GM15510 (cell line): Measurements from ENCODE around the gene SLC6A9.

Experiments
- POLR2A ChIP-seq: IDR thresholded peaks from 3 replicates; pipeline ENCODE4 v1.6.1; 2011; ENCODE audit warnings: borderline replicate concordance; ENCODE audit not compliant: insufficient read length; ENCODE audit errors: extremely low read depth

Gene SLC6A9

DNA sequence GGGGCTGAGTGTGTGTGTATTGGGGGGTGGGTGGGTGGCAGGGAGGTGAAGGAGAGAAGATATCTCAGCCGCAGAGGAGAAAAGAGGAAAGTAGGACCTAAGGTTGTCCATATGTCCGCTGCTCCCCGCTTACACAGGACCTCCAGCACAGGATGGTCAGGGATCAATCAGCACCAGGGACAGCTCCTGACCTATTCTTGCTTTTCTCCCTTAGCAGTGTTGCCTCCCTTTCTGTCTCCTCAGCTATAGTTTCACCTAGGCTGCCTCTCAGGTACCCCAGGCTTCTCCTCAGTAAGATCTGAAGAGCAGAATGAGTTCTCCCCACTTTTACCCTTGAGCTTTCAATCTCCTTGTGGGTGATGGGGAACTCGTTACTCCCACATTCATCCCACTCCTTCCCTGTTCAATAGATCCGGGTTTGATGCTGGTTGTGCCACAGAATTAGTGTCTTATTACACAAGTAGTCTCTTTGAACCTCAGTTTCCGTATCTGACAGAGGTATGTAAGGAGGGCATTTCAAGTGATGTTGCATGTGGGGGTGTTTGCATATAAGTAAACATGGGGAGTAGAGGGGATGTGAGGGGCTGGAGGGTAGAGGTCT lies 62.8 kb downstream of the SLC6A9 start:
- no peak for TF ChIP-seq POLR2A

DNA sequence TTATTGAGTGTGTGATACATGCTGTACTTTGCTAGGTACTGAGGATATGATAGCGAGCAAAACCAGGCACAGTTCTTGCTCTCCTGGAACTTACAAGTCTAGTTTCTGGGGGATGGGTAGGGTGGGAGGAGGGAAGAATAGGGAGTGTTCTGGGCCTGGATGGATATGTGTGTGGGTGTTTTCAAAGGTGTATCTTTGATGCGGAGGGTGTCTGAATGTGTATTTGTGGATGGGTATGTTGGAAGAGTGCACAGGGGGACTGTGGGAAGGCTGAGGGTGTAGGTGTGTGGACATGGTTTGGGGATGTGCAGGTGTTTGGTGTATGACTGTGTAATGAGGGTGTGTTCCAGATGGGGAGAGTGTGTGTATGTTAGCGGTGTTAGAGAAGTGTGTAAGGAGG lies 65.9 kb downstream of the SLC6A9 start:
- no peak for TF ChIP-seq POLR2A

DNA sequence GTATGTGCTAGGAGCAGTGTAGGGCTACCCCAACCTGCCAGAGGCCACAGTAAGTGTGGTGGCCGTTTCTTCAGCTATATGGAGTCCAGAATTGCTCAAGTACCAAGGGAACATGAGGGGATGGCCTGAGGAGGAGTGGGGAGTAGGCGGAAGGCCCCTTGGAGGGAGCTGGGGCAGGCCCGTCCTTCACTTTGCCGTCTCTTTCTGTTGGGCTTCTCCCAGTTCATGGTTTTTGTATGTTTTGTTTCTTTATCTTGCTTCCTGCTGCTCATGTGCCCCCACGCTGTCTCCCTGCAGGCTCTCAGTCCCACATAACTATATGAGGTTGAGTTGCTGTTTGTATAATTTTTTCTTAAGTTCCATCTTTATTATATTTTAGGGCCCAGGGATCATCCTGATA lies 67.4 kb downstream of the SLC6A9 start:
- no peak for TF ChIP-seq POLR2A

DNA sequence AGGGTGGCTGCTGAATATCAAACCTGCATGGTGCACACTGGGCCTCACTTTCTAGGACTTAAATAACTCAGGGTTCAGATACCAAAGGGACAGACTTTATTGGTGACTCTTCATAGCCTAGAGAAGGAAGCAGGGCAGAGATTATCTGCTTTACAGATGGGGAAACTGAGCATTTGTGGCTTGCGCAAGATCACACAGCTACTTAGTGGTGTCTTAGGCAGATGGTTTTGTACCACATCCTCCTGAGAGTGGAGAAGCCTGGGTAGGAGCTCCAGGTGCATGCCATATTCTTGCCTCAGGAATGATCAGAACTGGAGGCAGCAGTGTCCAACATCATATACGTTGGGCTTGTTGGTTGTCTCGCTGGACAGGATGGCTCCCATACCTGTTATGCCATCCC lies 68.3 kb downstream of the SLC6A9 start:
- no peak for TF ChIP-seq POLR2A

DNA sequence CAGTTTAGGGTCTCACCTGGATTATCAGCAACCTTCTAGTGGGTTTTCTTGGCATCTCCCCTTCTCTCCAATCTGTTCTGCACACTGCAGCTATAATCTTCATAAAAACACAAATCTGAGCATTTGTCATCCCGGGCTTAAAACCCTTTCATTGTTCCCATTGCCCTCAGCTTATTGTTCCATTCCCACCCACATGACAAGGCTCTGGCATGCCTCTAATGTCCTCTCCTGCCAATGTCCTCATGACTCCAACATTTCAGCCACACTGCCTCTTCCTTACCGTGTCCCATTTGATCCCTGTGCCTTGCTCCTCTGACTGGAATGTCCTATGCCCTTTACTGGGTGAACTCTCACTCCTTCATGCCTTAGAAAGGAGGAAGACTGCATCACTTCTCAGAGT lies 68.9 kb downstream of the SLC6A9 start:
- no peak for TF ChIP-seq POLR2A

DNA sequence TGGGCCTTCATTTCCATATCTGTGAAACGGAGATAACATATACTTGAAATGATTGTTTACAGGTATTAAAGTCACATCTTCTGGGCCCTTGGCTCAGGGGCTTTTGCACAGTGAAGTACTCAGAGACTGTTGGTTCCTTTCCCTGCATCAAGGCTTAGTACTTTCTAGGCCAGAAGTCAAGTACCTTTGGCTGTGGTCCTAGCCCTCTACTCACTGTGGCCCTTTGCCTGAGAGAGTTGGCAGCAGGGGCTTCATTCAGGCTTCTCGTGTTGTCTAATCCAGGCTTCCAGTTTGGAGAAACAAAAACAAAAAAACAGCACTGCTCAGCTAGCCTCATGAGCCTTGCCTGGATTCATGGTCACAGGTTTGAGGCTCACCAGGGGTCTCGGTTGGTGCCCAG lies 69.6 kb downstream of the SLC6A9 start:
- TF ChIP-seq POLR2A = no peak

DNA sequence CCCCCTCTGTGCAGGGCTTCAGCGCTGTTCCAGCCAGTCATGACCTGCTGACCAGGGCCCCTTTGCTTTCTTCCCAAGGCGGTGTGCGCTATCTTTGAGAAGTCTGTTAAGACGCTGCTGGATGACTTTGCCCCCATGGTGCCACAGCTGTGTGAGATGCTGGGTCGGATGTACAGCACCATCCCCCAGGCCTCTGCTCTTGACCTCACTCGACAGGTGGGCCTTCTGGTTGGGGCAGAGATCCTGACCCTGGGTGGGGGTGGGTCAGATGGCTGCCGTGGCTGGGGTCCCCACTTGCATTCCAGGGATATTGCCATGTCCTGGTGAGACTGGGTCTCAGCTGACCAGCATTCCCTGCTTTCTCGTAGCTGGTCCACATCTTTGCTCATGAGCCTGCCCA lies 70.5 kb downstream of the SLC6A9 start:
- no peak for TF ChIP-seq POLR2A

DNA sequence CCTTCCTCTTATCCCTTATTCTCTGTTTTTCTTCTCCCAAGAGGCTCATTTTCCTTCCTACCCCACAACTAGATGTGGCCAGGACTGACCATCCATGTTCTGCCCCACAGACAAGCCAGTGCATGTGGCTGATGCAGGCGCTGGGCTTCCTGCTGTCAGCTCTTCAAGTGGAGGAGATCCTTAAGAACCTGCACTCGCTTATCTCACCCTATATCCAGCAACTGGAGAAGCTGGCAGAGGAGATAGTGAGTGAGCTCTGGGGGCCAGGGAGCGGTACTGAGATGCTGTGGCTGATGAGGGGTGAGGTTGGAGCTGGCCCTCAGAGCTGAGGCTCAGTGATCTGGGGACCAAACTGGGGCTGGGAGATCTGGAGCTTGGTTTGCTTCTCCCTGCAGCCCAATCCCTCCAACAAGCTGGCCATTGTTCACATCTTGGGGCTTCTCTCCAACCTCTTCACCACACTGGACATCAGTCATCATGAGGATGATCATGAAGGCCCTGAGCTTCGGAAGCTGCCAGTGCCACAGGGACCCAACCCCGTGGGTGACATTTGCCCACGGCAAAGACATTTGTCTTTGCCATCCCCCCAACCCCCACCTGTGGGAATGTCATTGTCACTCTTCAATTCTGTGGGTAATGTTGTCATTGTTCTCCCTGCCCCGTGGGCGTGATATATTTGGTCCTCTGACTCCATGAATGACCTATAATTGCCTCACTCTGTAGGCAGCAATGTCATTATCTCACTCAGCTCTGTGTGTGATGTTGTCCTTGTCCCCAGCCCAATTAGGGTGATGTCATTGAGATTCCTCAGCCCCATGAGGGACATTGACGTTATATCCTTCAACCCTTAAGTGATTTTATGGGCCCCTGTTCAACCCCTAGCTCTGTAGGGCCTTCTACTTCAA lies 72.7 kb downstream of the SLC6A9 start:
- no peak for TF ChIP-seq POLR2A

DNA sequence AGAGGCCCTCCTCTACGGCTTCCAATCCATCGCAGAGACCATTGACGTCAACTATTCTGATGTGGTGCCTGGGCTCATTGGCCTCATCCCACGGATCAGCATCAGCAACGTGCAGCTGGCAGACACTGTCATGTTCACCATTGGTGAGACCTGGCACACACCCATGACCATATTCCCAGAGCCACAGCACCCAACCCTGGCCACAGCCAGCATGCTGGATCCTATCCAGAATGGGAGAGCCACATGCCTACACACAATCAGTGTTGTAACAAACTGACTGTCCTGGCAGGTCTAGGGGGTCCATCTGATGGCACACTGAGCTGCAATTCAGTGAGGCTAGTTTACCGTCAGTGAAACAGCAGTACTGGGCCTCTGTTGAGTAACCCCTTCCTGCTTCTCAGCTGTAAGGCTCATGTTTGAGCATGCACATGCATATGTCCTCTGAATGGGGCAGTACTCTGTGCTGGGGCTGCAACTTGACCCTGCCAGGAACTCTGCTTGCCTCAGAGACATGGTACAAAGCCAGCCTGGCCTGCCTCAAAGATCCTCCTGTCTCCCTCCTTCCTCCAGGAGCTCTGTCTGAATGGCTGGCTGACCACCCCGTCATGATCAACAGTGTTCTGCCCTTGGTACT lies 73.7 kb downstream of the SLC6A9 start:
- no peak for TF ChIP-seq POLR2A

DNA sequence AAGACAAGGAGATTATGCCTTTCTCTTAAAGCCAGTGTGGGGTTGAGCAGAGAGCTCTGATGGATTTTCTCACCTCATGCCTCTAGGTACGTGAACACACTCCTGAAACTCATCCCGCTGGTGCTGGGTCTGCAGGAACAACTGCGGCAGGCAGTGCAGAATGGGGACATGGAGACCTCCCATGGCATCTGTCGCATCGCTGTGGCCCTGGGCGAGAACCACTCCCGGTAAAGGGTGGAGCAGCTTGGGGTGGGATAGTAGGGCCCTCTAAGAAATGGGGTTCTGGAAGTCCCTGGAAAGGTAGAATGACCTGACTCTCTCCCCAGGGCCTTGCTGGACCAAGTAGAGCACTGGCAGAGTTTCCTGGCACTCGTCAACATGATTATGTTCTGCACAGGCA lies 75.0 kb downstream of the SLC6A9 start:
- no peak for TF ChIP-seq POLR2A

DNA sequence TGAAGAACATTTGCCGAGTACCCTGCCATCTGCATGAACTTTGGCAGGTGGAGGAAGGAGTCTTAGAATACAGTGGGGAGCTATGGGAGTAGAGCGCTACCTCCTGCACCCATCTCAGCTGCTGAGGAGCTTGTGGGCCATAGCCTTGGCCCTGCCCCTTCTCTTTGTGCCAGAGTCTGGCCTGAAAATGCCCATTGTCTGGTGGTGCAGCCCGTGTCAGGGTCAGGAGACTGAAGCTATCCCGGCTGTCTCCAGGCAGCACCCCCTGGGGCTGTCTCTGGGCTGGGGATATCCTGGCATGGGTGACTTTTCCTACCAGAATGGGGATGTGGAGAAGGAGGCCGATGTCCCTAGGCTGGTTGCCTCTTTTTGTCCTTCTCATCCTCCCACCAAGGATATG lies 77.2 kb downstream of the SLC6A9 start:
- no peak for TF ChIP-seq POLR2A

DNA sequence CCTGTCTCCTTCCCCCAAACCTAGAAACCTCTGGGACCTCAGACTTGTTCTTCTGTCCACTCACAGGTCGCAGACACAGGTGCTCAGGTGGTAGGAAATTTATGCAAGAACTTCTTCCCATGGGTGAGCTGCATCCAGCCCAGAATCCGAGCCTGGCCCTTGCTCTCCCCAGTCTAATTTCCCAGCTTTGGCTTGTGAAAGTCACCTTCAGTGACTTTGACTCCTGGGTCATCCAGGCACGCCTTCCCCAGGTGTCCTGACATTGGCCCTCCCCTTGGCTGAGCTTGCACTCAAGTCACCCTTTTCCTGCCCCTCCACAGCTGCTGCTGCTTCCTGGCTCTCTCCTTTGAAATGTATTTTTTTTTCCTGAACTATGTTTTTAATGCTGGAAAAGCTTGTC lies 77.9 kb downstream of the SLC6A9 start:
- no peak for TF ChIP-seq POLR2A

DNA sequence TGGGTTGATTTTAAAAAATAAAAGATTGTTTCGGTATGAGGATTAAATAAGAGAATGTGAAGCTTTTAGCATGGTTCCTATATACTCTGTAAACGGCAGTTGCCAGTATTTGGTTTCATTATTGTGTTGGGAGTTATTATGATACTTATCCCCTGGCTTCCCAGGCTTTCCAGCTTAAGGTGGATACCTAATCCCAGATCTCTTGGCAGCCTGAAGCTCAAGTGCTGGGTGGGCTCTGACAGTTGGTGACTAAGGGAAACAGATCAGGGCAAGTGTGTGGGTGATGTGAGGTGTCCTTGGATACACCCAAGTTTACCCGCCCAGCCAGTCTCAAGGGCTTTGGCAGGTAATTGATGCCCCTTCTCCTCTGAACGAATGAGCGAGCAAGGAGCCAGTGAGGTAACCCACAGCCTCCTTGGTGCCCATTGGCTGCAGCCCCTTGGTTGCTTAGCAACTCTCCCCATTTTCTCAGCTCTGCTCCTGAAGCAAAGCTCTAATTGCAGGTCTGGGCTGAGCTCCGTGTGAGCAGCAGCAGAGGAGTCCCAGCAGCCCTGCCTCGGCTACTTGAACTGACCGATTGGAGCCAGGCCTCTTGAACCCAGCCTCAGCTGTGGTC lies 78.4 kb downstream of the SLC6A9 start:
- no peak for TF ChIP-seq POLR2A

DNA sequence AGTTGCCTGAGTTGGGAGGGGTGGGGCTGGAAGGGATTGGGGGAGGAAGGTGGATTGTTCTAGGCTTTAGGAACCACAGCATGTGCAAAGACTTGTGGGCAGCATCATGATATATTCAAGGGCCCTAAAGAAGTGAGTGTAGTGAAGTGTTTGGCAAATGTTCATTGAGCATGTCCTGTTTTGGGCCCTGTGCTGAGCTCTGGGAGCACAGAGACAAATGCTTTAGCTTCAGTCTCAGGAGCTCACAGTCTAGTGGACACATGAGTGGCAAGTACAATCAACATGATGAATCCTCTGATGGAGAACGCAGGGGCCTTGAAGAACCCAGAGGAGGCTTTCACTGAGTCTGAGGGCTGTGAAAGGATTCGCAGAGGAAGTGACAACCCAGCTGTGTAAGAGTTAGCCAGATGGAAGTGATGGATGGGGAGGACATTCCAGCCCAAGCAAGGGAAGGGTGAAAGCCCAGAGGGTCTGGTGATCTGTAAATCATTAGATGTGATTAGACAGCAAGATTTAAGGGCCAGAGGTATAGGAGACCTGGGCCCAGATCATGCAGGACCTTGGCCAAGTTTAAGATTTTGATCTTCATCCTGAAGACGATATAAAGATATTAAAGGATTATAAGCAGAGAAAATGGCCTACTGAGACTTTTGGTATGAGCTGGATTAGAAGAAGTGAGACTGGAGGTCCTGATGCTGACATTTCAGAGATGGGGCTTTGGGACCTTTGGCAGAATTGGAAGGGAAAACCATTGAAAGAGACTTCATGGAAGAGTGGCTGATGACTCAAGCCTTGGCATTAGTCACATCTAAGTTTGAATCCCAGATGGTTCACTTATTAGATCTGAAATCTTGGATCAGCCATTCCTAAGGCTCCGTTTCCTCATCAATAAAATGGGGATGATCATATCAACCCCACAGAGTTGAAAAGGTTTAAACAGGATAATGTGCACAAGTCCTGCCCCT lies 80.0 kb downstream of the SLC6A9 start:
- TF ChIP-seq POLR2A = no peak
